ENCODE data around the gene SCN5A.

SCN5A gene

DNA sequence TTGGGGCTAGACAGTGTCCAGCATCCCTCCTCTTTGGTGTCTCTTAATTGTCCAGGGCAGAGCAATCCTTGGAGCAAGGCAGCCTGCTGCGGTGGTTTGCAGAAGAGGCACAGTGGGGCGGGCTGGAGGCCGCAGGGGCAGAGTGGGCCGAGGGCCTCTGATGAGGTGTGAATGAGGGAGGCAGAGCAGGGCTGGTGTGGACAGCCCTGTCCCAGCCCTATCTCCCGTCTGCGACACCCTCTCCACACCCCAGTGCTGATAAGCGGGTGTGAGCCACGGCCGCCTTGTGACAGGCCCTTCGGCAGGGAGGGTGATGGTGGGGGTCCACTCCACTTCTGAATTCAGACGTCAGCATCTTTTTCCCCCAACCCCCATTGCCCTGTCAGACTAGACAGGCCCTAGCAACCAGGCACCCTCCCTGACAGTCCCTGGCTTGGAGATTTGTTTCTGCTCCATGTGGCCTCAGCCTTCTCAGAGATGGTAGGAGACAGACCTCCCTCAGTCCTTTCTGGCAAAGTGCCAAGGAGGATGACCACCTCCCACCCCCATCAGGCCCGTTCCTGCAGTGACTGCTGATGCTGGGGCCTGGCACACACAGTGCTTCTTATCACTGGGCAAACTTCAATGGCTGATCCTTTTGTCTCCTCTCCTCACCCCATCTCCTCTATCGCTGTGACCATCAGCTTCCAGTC, 116.1 kb downstream of the SCN5A start:
- peaks cover under 1% of the 10 kb centered on the region for H3K36me3 ChIP-seq (ENCODE audit: control insufficient read depth, insufficient read depth, low read length)
- no peak overlapping the region for H3K9ac ChIP-seq (ENCODE audit: low read length)
- H3K9me3 ChIP-seq (ENCODE audit: control insufficient read depth, low read length), result no peaks in the 10 kb centered on the region
- no peaks in the 10 kb centered on the region for H3K4me1 ChIP-seq (ENCODE audit: control insufficient read depth, insufficient read depth, low read length)
- no peak overlapping the region for H3K4me3 ChIP-seq (ENCODE audit: low read length)
- no peaks in the 10 kb centered on the region for H3K27me3 ChIP-seq (ENCODE audit: control insufficient read depth, insufficient read depth, low read length)

DNA sequence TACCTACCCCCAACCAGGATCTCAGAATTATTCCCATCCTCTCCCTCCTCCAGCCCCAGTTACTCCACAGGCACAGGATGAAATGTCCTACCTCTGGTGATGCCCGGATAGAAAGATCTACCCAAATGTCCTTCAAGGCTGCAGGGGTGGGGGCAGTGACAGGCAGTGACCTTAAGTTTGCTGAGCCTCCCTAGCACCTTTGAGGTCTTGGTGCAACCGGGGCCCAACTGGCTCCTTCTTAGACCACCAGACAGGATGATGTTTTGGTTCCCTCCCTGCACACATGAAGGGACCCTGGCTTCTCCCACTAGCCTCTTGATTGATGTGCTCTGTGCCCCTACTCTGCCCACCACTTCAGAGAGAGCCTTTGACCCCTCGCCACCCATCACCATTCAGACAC, 117.0 kb downstream of the SCN5A start:
- H3K27me3 ChIP-seq (ENCODE audit: control insufficient read depth, insufficient read depth, low read length), result no peaks in the 10 kb centered on the region
- no peak overlapping the region for H3K4me3 ChIP-seq (ENCODE audit: low read length)
- H3K9me3 ChIP-seq (ENCODE audit: control insufficient read depth, low read length), result no peaks in the 10 kb centered on the region
- H3K9ac ChIP-seq (ENCODE audit: low read length), result no peak overlapping the region
- peaks cover 5% of the 10 kb centered on the region for H3K36me3 ChIP-seq (ENCODE audit: control insufficient read depth, insufficient read depth, low read length)
- no peaks in the 10 kb centered on the region for H3K4me1 ChIP-seq (ENCODE audit: control insufficient read depth, insufficient read depth, low read length)

DNA sequence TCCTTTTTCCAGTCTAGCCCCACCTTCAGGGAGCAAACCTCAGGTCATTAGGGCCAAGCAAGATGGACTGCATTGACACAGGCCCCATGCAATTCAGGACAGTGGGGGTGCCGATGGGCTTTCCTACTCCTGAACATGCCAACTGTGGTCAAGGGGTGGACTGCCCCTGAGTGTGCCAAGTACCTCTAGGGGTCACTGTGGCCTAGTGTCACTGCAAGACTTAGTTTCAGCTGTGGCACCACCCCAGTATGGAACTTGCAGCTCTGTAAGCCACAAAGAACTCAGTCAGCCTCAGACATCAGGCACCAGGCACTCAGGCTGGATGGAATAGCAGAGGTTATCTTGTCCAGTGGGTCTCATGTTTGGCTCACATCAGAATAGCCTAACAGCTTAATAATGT, 121.0 kb downstream of the SCN5A start:
- no peaks in the 10 kb centered on the region for H3K9me3 ChIP-seq (ENCODE audit: control insufficient read depth, low read length)
- no peak overlapping the region for H3K9ac ChIP-seq (ENCODE audit: low read length)
- H3K27me3 ChIP-seq (ENCODE audit: control insufficient read depth, insufficient read depth, low read length), result no peaks in the 10 kb centered on the region
- H3K4me1 ChIP-seq (ENCODE audit: control insufficient read depth, insufficient read depth, low read length), result no peaks in the 10 kb centered on the region
- no peak overlapping the region for H3K4me3 ChIP-seq (ENCODE audit: low read length)
- peaks cover 5% of the 10 kb centered on the region for H3K36me3 ChIP-seq (ENCODE audit: control insufficient read depth, insufficient read depth, low read length)

DNA sequence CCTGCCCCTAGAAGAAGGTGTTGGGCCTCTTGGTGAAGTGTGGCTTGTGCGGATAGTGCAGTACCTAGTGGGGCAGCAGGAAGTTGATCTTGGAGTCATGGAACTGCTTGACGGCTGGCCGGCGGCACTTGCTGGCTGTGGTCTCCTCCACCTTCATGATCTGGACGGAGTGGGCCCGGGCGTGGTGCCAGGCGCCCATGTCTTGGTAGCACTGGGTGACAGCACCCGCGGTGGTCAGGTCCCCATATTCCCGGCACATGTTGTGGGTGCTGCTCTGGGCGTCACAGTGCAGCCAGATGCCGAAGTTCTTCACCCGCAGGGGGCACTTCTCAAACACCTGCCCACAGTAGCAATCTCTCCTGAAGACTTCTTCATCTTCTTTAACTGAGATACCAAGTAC, 122.7 kb downstream of the SCN5A start:
- H3K9me3 ChIP-seq (ENCODE audit: control insufficient read depth, low read length), result no peaks in the 10 kb centered on the region
- no peak overlapping the region for H3K9ac ChIP-seq (ENCODE audit: low read length)
- H3K36me3 ChIP-seq (ENCODE audit: control insufficient read depth, insufficient read depth, low read length), result peaks cover 5% of the 10 kb centered on the region
- H3K27me3 ChIP-seq (ENCODE audit: control insufficient read depth, insufficient read depth, low read length), result no peaks in the 10 kb centered on the region
- H3K4me3 ChIP-seq (ENCODE audit: low read length), result no peak overlapping the region
- H3K4me1 ChIP-seq (ENCODE audit: control insufficient read depth, insufficient read depth, low read length), result no peaks in the 10 kb centered on the region

DNA sequence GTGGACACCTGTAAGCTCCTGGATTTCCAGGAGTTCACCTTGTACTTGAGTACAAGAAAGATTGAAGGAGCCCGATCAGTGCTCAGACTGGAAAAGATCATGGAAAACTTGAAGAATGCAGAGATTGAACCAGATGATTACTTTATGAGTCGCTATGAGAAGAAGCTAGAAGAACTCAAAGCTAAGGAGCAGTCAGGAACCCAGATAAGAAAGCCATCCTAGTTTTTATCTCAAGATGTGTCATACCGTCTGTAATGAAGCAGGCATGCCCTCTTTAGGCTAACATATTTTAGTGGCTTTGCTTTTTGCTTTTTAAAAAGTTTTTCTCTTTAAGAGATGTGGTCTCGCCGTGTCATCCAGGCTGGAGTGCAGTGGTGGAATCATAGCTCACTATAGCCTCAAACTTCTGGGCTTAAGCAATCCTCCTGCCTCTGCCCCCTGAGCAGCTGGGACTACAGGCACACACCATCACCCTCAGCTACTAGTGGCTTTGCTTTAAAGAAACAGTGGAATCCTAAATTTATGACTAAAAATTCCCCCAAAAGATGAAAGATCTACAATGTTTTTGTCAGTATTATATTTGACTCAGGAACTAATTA, 125.2 kb downstream of the SCN5A start:
- H3K9me3 ChIP-seq (ENCODE audit: control insufficient read depth, low read length), result no peaks in the 10 kb centered on the region
- no peaks in the 10 kb centered on the region for H3K4me1 ChIP-seq (ENCODE audit: control insufficient read depth, insufficient read depth, low read length)
- H3K27me3 ChIP-seq (ENCODE audit: control insufficient read depth, insufficient read depth, low read length), result no peaks in the 10 kb centered on the region
- H3K9ac ChIP-seq (ENCODE audit: low read length), result no peak overlapping the region
- H3K36me3 ChIP-seq (ENCODE audit: control insufficient read depth, insufficient read depth, low read length), result peaks cover 5% of the 10 kb centered on the region
- no peak overlapping the region for H3K4me3 ChIP-seq (ENCODE audit: low read length)

DNA sequence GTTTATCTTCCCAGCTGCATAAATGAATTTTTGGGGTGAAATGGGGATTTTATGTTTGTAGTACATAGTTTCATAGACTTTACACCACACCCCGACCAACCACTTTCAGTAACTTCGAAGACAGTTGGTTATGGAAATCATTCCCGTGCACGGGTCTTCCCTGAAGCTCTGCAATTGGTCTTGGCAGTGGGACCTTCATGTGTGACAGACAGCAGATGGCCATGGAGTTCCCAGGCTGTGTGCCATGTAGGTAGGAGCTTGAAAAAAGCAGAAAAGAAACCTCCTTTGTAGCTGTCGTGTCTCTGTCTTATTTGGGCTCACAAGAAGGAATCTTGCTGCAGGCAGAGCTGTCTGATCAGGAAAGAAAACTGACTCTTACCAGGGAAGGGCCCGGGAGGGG, 127.5 kb downstream of the SCN5A start:
- Histone ChIP-seq H3K9ac (ENCODE audit: low read length) (no peak overlapping the region), H3K36me3 (ENCODE audit: control insufficient read depth, insufficient read depth, low read length) (no peaks in the 10 kb centered on the region), H3K4me3 (ENCODE audit: low read length) (no peak overlapping the region), H3K27me3 (ENCODE audit: control insufficient read depth, insufficient read depth, low read length) (no peaks in the 10 kb centered on the region), H3K9me3 (ENCODE audit: control insufficient read depth, low read length) (no peaks in the 10 kb centered on the region), H3K4me1 (ENCODE audit: control insufficient read depth, insufficient read depth, low read length) (no peaks in the 10 kb centered on the region)

DNA sequence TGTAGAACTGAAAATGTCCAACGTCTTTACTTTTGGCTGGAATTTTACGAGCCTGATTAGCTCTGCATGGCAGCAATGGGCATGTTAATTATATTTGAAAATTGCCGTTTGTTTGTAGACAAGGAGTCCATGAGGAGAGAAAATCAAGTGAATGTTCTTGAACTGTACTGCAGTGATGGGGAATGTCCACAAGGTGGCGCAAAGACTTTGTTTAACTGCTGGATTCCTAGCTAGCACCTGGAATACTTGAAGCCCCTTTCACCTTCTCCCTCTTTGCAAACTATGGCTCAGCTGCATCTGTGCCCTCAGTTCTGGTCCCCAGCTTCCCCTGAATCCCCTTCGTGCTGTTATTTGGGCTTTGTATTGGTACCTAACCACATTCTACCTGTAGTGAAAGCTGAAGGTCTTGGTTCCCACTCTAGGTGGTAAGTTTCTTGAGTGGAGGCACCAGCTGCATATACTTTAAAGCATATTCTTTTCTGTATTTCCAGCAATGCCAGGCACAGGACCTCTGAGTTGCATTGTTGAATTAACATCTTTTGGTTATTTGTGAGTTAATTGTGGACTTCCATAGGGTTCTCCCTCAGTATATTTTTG, 128.0 kb downstream of the SCN5A start:
- Histone ChIP-seq H3K4me3 (ENCODE audit: low read length) (no peak overlapping the region), H3K9ac (ENCODE audit: low read length) (no peak overlapping the region), H3K27me3 (ENCODE audit: control insufficient read depth, insufficient read depth, low read length) (no peaks in the 10 kb centered on the region), H3K36me3 (ENCODE audit: control insufficient read depth, insufficient read depth, low read length) (no peaks in the 10 kb centered on the region), H3K4me1 (ENCODE audit: control insufficient read depth, insufficient read depth, low read length) (no peaks in the 10 kb centered on the region), H3K9me3 (ENCODE audit: control insufficient read depth, low read length) (no peaks in the 10 kb centered on the region)

DNA sequence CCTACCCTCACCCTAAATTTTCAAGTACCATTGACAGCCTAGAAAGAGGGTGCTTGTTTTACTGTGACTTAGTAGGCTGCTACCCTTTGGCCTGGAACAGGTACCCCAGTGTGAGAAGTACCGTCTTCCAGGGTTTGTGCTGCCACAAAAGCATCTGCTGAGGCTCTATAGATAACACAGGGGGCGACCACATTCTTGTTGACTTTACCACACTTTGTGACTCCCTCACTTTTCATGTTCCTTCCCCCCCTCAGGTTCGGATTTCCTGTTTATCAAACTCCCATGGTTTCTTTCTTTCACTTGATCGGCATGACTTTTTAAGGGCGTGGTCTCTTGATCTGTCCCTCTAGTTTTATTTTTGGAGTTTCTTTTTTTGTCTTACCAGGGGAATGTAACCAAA, 129.8 kb downstream of the SCN5A start:
- no peaks in the 10 kb centered on the region for H3K9me3 ChIP-seq (ENCODE audit: control insufficient read depth, low read length)
- no peak overlapping the region for H3K4me3 ChIP-seq (ENCODE audit: low read length)
- no peak overlapping the region for H3K9ac ChIP-seq (ENCODE audit: low read length)
- no peaks in the 10 kb centered on the region for H3K27me3 ChIP-seq (ENCODE audit: control insufficient read depth, insufficient read depth, low read length)
- H3K4me1 ChIP-seq (ENCODE audit: control insufficient read depth, insufficient read depth, low read length), result no peaks in the 10 kb centered on the region
- no peaks in the 10 kb centered on the region for H3K36me3 ChIP-seq (ENCODE audit: control insufficient read depth, insufficient read depth, low read length)

DNA sequence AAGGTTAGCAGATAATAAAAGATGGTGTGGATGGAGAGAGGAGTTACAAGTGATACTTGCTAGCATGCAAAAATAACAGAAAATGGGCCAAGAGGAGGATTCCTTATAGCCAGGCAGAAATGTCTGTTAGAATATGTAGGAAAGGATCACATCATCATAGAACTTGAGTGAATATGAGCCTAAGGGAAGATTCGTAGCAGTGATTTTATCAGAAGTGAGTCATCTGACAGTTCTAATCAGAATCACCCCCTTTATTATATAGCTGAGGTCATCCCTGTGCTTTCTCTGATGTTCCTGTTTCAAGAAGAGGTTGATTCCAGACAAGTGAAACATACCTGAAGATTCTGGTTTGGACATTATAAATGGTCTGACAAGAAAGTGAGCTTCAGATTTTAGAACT, 130.5 kb downstream of the SCN5A start:
- no peaks in the 10 kb centered on the region for H3K9me3 ChIP-seq (ENCODE audit: control insufficient read depth, low read length)
- no peaks in the 10 kb centered on the region for H3K4me1 ChIP-seq (ENCODE audit: control insufficient read depth, insufficient read depth, low read length)
- no peaks in the 10 kb centered on the region for H3K36me3 ChIP-seq (ENCODE audit: control insufficient read depth, insufficient read depth, low read length)
- H3K9ac ChIP-seq (ENCODE audit: low read length), result no peak overlapping the region
- H3K4me3 ChIP-seq (ENCODE audit: low read length), result no peak overlapping the region
- no peaks in the 10 kb centered on the region for H3K27me3 ChIP-seq (ENCODE audit: control insufficient read depth, insufficient read depth, low read length)

DNA sequence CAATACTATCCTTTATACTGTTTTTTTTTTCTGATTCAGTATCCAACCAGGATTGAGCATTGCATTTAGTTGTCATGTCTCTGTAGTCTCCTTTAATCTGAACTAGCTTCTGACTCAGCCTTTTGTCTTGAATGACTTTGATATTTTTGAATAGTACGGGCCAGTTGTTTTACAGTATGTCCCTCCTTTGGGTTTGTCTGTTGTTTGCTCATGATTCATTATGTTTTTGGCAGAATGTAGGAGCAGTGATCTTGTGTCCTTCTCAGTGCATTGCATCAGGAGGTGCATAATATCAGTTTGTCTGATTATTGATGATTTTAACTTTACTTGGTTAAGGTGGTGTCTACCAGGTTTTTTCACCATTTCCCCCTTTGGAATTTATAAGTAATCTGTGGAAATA, 132.8 kb downstream of the SCN5A start:
- no peak overlapping the region for H3K4me3 ChIP-seq (ENCODE audit: low read length)
- H3K4me1 ChIP-seq (ENCODE audit: control insufficient read depth, insufficient read depth, low read length), result no peaks in the 10 kb centered on the region
- no peaks in the 10 kb centered on the region for H3K36me3 ChIP-seq (ENCODE audit: control insufficient read depth, insufficient read depth, low read length)
- H3K9me3 ChIP-seq (ENCODE audit: control insufficient read depth, low read length), result no peaks in the 10 kb centered on the region
- H3K27me3 ChIP-seq (ENCODE audit: control insufficient read depth, insufficient read depth, low read length), result no peaks in the 10 kb centered on the region
- H3K9ac ChIP-seq (ENCODE audit: low read length), result no peak overlapping the region

DNA sequence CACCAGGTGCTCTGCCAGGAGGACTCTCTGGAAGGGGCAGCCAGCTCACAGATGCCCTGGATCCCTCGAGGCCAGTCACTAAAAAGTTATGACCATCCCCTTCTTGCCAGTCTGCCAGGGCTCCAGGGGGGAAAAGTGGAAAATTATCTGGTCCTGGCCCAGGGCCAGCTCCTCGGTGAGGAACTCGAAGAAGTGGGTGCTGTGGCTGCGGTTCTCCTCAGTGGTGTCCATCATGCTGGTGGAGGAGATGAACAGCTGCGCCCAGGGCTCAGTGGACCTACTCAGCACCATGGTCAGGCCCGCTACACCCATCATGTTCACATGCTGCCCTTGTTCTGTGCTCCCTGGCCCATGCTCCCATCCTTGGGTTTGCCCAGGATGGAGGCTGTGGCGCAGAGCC, 134.1 kb downstream of the SCN5A start:
- Histone ChIP-seq H3K4me1 (ENCODE audit: control insufficient read depth, insufficient read depth, low read length) (no peaks in the 10 kb centered on the region), H3K36me3 (ENCODE audit: control insufficient read depth, insufficient read depth, low read length) (no peaks in the 10 kb centered on the region)

DNA sequence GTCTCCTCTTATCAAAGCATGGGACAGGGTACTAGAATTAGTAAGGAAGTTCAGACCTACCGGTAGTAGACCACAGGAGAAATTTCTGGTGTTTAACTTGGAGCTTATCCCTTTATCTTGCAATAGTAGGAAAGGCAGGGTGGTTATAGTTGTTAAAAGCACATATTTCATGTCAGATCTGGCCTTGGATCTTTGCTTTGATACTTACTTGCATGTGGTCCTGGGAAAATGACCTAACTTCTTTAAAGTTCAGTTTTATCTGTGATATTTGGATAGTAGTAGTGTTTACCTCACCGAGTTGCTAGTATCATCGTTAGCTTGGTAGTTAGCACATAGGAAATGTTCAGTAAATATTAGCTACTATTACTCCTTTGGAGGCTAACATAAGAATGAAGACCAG, 137.9 kb downstream of the SCN5A start:
- H3K4me3 ChIP-seq (ENCODE audit: low read length), result no peak overlapping the region
- no peaks in the 10 kb centered on the region for H3K27me3 ChIP-seq (ENCODE audit: control insufficient read depth, insufficient read depth, low read length)
- H3K9ac ChIP-seq (ENCODE audit: low read length), result no peak overlapping the region
- no peaks in the 10 kb centered on the region for H3K4me1 ChIP-seq (ENCODE audit: control insufficient read depth, insufficient read depth, low read length)
- no peaks in the 10 kb centered on the region for H3K9me3 ChIP-seq (ENCODE audit: control insufficient read depth, low read length)
- H3K36me3 ChIP-seq (ENCODE audit: control insufficient read depth, insufficient read depth, low read length), result no peaks in the 10 kb centered on the region

More for the DNA sequence above, 134.1 kb downstream of the SCN5A start:
- Histone ChIP-seq H3K9me3 (ENCODE audit: control insufficient read depth, low read length) (no peaks in the 10 kb centered on the region), H3K4me3 (ENCODE audit: low read length) (no peak overlapping the region), H3K9ac (ENCODE audit: low read length) (no peak overlapping the region), H3K27me3 (ENCODE audit: control insufficient read depth, insufficient read depth, low read length) (no peaks in the 10 kb centered on the region)
